HAP-1 (cell line): ENCODE data around the gene SMC2.

Experiments used
- DNase-seq, 2 experiments: peaks; one replicate each; pipeline ENCODE4 v3.0.0-alpha.2; 2016 to 2020; ENCODE audit warnings: low spot score in 2 of 2
- H3K27me3 ChIP-seq: fragments of 250-450 bp; sonication (Bioruptor Pico); 2 replicates; pipeline ENCODE4 v1.5.1; 2020; ENCODE audit warnings: low read depth, mild to moderate bottlenecking, moderate library complexity
- H3K36me3 ChIP-seq: fragments of 250-450 bp; sonication (Bioruptor Pico); replicated peaks from 2 replicates; pipeline ENCODE4 v1.5.1; 2020; ENCODE audit warnings: mild to moderate bottlenecking
- H3K4me1 ChIP-seq: fragments of 250-450 bp; sonication (Bioruptor Pico); 2 replicates; pipeline ENCODE4 v1.5.1; 2020; ENCODE audit warnings: mild to moderate bottlenecking
- H3K4me3 ChIP-seq: fragments of 250-450 bp; sonication (Bioruptor Pico); 2 replicates; pipeline ENCODE4 v1.5.1; 2020; ENCODE audit warnings: mild to moderate bottlenecking, moderate library complexity
- H3K9me3 ChIP-seq: fragments of 250-450 bp; sonication (Bioruptor Pico); 2 replicates; pipeline ENCODE4 v1.5.1; 2020; ENCODE audit warnings: mild to moderate bottlenecking, moderate library complexity
- in situ Hi-C: fragments of 300-500 bp; cut with MboI; formaldehyde crosslinking; loops from 3 replicates; pipeline ENCODE4 v1.14.3; 2020; ENCODE audit warnings: low sequenced_read_pairs, inconsistent platforms, mixed read lengths

The SMC2 gene

DNA sequence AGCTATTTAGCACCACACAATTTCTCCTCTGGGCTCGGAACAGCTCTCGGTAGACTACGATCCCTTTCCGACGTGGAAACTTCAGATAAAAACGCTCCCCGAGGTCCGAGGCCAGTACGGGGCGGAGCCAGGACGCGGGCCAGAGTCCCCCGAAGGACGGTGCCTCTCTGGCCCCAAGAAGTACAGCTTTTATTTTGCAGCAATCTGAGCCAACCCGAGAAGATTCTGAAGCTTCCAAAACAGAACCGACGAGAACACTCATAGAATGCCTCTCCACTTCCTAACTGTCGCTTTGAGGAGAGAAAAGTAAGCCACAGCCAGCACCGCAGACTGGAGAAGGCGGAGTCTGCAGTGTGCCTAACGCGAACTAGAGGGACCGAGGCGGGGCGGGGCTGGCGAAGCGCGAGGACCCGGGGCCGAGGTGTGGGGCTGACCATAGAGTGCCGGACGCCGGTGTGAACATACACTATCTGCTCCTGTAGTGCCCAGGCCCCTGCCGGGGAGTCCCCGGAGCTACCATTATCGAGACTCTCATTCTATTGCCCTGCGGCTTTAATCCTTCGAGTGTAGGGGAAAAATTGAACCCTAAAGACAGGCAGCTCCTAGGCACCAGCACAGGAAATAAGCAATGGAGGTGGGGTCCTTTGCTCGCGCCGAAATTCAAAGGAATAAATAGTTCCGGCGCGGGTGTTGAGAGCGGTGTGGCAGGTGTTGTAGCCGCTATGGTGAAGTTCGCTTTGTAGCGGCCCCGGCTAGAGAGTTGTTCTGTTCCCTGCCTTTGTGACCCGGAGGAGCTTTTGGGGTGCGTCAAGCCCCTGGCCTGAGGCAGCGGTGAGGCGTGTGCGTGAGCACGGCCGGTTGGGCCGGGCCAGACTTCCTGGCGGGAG lies at the start of gene SMC2:
SMC2 (plus strand) TSS at position 663 of the 887 bp plus-strand sequence. CDS start 1,076 bp downstream, outside the sequence.
- Histone ChIP-seq H3K9me3 (no peaks in the 10 kb centered on the region; the same call in 1 of the 2 replicates), H3K27me3 (no peaks in the 10 kb centered on the region), H3K36me3 (peaks cover 19% of the 10 kb centered on the region), H3K4me1 (peaks cover 27% of the 10 kb centered on the region), H3K4me3 (peak within 1 kb of the TSS; percentile 79)
- peak; percentile 87 to 94 for DNase-seq
- in situ Hi-C loops = no loop called here

DNA sequence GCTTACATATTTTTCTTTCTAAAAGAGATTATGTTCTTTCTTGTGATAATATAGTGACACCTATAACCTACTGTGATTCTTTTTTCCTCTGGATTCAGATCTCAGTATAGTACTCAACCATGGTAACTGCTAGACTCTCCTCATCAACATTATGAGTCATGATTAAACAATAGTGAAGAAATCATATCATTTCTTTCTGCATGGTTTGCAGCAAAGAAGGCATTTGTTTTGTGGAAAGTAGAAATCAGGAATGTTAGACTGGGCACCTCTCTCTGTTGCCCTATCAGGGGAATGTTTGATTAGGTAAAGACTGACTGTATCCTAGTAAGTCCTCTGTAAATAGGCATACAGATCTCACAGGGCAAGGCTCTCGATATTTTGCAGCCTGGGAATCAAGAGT lies 25.6 kb upstream of the SMC2 start:
- Histone ChIP-seq H3K9me3 (no peaks in the 10 kb centered on the region), H3K4me3 (no peak overlapping the region), H3K4me1 (no peaks in the 10 kb centered on the region), H3K27me3 (no peaks in the 10 kb centered on the region), H3K36me3 (no peaks in the 10 kb centered on the region)
- no peak for DNase-seq
- in situ Hi-C loops = no loop called here

DNA sequence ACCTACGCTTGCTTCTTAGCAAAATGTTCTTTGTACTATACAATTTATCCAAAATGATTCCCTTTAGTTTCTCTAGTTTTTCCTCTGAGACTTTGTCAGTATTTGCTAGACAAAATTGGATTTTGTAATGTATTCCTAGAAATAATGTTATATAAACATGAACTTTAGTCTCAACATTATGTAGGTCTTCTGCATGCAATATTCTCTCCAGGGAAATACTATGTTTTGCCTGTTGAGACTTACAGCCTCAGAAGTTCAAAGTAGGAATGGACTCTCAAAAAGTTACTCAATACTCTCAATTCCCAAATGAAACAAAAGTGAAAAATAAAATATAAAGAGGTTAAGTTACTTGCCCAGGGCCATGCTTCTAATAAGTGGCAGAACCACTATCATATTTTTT lies 24.8 kb upstream of the SMC2 start:
- Histone ChIP-seq H3K36me3 (no peaks in the 10 kb centered on the region), H3K27me3 (no peaks in the 10 kb centered on the region), H3K4me3 (no peak overlapping the region), H3K9me3 (no peaks in the 10 kb centered on the region), H3K4me1 (no peaks in the 10 kb centered on the region)
- DNase-seq = no peak
- in situ Hi-C loops = no loop called here

DNA sequence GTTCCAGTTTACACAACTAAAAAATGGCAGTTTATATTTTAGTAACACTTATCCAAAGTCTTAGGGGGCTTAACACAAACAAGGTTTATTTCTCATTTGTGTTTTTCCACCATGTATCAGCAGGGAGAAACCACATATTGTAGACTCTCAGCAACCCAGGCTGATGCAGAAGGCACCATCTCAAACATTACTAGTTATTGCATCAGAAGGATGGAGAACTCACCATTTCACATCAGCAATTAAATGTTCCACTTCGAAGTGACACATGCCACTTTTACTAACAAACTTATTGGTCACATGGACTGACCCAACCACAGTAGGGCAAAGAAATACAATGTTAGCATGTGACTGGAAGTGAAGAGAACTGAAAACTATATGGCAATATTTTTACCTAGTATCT lies 22.5 kb upstream of the SMC2 start:
- in situ Hi-C loops = no loop called here

DNA sequence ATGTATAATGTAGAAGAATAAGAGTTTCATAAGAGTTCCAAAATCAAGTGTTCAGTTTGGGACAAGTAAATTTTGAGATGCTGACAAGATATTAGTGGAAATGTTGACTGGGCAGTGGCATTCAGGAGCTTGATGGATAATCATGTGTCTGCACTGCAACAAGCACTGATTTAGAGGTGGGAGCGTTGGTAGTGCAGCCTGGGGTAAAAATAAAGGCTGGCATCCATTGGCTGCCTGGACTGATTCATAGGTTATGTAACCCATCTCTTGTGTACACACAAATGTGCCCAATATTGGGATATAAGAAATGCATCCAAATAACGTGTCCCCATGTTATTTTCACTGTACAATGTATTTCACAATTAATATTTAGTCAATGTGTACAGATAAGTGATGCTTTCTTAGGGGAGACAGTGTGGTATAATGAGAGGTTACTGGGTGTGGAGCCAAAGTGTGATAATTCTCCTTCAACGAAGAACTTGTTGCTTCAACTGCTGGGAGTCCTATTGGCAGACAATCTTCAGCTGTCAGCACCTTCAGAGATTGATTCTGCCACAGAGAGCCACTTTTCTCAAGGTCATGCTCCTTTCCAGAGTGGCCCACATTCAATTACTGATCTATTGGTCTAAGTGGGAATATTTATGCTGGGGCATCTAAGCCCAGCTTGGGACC lies 20.9 kb upstream of the SMC2 start:
- Histone ChIP-seq H3K27me3 (no peaks in the 10 kb centered on the region), H3K9me3 (no peaks in the 10 kb centered on the region), H3K36me3 (no peaks in the 10 kb centered on the region), H3K4me1 (no peaks in the 10 kb centered on the region), H3K4me3 (no peak overlapping the region)
- in situ Hi-C loops = no loop called here
- no peak for DNase-seq

More for the DNA sequence above, 22.5 kb upstream of the SMC2 start:
- Histone ChIP-seq H3K4me3 (no peak overlapping the region), H3K36me3 (no peaks in the 10 kb centered on the region), H3K4me1 (no peaks in the 10 kb centered on the region), H3K9me3 (no peaks in the 10 kb centered on the region), H3K27me3 (no peaks in the 10 kb centered on the region)
- no peak for DNase-seq

DNA sequence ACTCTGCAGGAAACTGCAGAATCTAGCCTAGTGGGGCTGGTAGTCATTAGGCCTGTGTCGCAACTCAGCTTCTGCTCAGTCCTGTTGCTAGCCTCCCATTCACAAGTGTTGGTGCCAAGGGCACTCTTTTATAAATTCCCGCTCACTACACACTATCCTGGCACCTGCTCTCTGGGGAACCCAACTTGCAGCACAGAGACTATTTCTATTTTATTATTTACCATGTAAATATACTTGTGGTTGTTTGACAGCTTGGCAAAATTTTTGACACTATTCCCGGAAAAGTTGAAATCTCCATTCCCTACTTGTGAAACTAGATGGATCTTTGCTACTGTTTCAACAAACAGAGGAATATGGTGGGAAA lies 20.4 kb upstream of the SMC2 start:
- in situ Hi-C loops = no loop called here
- Histone ChIP-seq H3K9me3 (no peaks in the 10 kb centered on the region), H3K27me3 (no peaks in the 10 kb centered on the region), H3K4me1 (no peaks in the 10 kb centered on the region), H3K4me3 (no peak overlapping the region), H3K36me3 (no peaks in the 10 kb centered on the region)
- no peak for DNase-seq

DNA sequence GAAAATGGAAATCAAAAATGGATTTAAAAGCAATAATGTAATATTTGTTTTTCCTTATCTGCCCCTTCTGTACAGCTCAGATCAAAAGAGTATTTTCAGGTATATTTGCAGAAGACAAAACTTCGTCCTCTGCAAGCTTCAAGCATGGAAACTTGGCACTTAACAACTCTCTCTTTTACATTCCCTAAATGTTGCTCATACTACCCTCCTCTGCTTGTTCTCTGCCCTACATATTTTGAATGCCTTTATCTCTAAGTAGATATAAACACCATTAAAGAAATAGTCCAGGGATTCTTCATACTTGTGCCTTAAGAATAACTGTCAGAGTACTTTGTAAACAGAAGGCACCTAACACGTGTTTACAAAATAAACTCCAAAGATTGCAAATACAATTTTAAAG lies 19.2 kb upstream of the SMC2 start:
- no peak for DNase-seq

DNA sequence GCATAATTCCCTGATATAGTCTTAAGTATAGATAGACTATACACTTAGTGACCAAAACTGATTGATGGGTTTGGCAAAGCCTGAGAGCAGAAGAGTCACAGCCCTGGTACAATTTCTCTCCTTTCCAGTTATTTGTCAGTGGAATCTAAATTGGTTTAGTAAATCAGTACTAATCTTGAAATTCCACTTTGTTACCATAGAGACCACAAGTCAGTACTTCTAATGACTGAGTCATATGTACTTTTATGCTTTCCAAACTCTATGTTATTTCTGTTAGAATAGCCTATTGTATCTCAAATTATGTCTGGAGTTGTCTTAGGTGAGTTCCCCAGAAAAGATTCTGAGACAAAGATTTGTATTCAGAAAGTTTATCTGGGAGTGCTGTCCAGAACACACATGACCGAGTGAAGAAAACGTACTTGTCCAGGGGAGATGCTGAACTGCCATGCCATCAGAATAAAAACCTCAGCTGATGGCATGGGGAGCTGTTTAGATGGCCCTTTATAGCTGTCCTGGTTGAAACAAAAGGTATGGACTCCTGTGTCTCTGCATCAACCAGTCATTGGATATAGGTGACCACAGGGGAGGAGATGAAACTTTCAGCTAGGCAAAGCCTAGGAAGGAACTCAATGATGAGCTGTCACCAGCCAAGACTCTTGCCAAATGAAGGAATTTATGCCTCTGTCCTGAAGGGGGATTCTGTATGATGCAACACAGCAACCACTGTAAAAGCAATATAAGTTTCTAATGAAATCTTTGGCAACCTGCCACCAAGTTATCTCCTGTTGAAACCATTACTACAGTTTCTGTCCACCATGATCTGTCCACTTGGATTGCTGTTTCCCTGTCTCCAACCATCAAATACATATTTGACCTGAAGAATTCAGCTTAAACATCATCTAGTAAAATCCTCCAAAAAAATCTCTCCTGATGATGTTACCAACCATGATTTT lies 18.0 kb upstream of the SMC2 start:
- Histone ChIP-seq H3K27me3 (no peaks in the 10 kb centered on the region), H3K9me3 (no peaks in the 10 kb centered on the region), H3K36me3 (no peaks in the 10 kb centered on the region), H3K4me1 (no peaks in the 10 kb centered on the region), H3K4me3 (no peak overlapping the region)
- no peak for DNase-seq
- in situ Hi-C loops = no loop called here

More for the DNA sequence above, 19.2 kb upstream of the SMC2 start:
- H3K36me3 ChIP-seq = no peaks in the 10 kb centered on the region
- H3K27me3 ChIP-seq = no peaks in the 10 kb centered on the region
- H3K9me3 ChIP-seq = no peaks in the 10 kb centered on the region
- in situ Hi-C loops = no loop called here
- no peaks in the 10 kb centered on the region for H3K4me1 ChIP-seq
- no peak overlapping the region for H3K4me3 ChIP-seq

DNA sequence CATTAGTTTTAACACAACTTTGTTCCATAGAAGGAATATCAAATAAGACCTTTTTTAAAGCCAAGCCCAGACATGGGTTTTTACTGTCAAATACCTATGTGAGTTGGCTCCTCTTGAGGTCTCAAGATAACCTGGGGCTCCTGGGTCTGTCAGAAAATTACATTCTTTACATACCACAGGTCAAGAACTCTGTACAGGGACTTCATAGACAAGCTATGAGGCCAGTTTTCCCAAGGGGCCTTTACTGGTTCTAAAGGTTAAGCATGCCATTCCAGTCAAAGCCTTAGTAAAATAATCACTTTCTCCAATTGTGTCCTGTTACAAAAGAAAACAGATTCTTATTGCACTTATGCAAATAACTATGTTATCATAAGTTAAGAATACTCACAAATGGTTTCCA lies 15.5 kb upstream of the SMC2 start:
- in situ Hi-C loops = no loop called here
- H3K27me3 ChIP-seq = no peaks in the 10 kb centered on the region
- DNase-seq = no peak
- no peak overlapping the region for H3K4me3 ChIP-seq
- H3K36me3 ChIP-seq = no peaks in the 10 kb centered on the region
- H3K9me3 ChIP-seq = no peaks in the 10 kb centered on the region
- no peaks in the 10 kb centered on the region for H3K4me1 ChIP-seq

DNA sequence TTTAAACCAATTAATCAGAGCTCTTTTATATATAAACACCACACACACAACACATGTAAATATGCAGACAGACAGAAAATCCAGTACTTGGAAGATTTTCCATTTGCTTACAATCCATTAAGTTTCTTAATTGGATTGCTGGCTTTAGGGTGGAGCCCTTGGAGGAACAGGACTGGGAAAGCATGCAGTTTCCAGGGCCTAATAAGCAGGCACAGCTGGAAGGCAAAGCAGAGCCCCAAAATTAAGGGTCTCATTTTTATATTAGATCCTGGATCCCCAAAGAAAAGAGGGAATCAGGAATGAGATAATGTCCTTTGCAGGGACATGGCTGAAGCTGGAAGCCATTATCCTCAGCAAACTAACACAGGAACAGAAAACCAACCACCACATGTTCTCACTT lies 13.1 kb upstream of the SMC2 start:
- in situ Hi-C loops = no loop called here
- Histone ChIP-seq H3K4me3 (no peak overlapping the region), H3K4me1 (no peaks in the 10 kb centered on the region), H3K36me3 (no peaks in the 10 kb centered on the region), H3K27me3 (no peaks in the 10 kb centered on the region), H3K9me3 (no peaks in the 10 kb centered on the region)
- no peak for DNase-seq

DNA sequence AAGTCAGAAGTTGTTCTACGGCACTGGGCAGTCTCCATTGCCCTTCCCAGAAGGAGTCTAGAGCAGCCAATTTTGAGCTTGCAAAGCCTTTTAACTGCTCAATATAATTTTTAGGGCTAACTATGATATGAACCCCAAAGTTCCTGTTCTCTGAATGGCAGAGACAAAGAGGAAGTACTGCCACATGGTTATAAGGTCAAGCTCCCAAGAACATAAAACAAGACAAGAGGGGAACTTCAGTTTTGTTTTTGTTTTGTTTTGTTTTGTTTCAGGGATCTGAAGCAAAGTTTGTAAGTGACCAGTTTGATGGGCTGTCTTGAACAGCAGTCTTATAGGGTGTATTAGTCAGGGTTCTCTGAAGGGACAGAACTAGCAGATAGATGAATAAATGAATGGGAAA lies 11.9 kb upstream of the SMC2 start:
- H3K4me3 ChIP-seq = no peak overlapping the region
- no peak for DNase-seq
- in situ Hi-C loops = no loop called here
- H3K4me1 ChIP-seq = peaks cover 4% of the 10 kb centered on the region; the same call in 1 of the 2 replicates
- no peaks in the 10 kb centered on the region for H3K27me3 ChIP-seq
- H3K36me3 ChIP-seq = no peaks in the 10 kb centered on the region
- no peaks in the 10 kb centered on the region for H3K9me3 ChIP-seq

DNA sequence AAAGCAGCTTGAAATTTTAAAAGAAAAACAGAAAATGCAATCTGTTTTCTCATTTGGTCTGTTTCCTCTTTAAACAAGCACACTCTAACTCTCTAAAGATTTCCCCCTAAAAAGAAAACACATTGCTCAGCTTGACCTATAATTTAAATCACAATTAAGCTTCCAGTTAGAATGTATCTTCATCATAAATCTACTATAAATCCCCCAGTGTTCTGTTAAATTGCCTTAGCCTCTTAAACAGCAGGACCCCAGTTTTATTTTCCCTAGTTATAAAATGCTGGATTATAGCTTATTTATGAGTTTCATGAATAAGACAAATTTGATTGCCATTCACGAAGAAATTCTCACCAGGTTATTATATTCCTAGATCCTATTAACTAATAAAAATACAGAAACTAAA lies 8.6 kb upstream of the SMC2 start:
- peaks cover 4% of the 10 kb centered on the region; the same call in 1 of the 2 replicates for H3K4me1 ChIP-seq
- H3K36me3 ChIP-seq = no peaks in the 10 kb centered on the region
- H3K4me3 ChIP-seq = no peak overlapping the region
- H3K9me3 ChIP-seq = no peaks in the 10 kb centered on the region
- in situ Hi-C loops = no loop called here
- DNase-seq = no peak
- H3K27me3 ChIP-seq = no peaks in the 10 kb centered on the region

DNA sequence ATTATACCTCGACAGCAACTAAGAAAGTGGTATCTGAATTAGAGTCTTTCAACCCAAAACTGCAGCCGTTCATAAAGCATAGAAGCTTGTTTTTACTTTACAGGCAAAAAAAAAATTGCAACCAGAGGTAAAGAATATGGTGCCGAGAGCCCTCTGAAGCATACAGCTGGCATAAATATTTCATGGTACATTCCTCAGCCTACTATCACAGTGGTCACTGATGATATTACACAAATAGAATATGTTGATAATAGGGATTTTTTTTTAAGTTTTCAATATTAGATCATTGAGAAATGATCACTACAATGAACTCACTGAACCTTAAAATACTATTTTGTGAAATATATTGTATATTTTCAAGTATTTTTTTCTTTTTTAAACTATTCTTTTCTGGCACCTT lies 6.2 kb upstream of the SMC2 start:
- H3K4me3 ChIP-seq = no peak overlapping the region
- no peaks in the 10 kb centered on the region for H3K36me3 ChIP-seq
- H3K9me3 ChIP-seq = no peaks in the 10 kb centered on the region
- no peaks in the 10 kb centered on the region for H3K27me3 ChIP-seq
- peaks cover 10% of the 10 kb centered on the region for H3K4me1 ChIP-seq
- in situ Hi-C loops = no loop called here
- no peak for DNase-seq
